CD1c-positive myeloid dendritic cell (primary cell): ENCODE measurements around the gene RNF208.
A peak's percentile ranks its signal among the peaks of the same experiment; 100 is the strongest.
"Not testable (repeated sequence)": the region's sequence is repeated elsewhere in the genome, so short reads cannot be mapped to it uniquely, and the experiment has no call there.

Experiments used
- DNase-seq: peaks from one replicate; pipeline ENCODE4 v3.0.0-alpha.2; 2016; ENCODE audit errors: extremely low spot score

The RNF208 gene

DNA sequence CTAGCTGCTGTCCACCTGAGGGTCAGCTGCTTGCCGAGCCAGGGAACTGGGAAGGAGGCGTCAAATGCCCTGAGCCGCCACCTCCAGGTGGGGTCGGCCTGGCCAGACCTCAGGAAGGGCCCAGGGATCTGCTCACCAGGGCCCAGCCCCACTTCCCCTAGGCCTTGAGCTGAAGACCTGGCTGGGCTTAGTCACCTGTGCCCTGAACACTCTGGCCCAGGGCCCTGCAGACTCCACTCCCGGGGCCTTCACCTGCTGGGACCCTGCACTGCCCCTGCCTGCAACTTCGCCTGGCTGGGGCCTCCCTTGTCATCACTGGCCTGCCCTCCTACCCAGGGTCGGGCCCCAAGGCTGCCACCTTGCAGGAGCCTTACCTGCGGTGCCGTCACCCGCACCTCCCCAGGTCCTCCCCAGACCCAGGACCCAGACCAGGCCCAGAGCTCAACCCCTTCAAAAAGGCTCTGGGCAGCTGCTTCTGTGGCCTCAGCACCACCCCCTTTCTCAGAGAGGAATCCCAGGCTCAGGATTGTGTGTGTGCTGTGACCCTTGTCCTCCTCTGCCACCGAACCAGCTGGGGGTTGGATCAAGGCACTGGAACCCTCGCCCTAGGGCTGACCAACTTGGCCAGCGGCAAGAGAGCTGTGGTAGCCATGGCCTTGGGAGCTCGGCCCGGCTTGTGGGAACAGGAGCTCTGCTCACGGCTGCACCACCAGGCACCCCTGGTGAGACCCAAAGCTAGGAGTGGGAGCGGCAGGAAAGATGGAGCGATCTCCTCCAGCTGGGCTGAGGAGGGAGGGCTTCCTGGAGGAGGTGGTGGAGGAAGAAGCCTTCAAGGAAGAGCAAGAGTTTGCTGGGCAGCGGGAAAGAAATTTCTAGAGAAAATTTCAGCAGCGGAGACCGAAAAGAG is 31.9 kb upstream of the RNF208 start:
- no peak for DNase-seq

DNA sequence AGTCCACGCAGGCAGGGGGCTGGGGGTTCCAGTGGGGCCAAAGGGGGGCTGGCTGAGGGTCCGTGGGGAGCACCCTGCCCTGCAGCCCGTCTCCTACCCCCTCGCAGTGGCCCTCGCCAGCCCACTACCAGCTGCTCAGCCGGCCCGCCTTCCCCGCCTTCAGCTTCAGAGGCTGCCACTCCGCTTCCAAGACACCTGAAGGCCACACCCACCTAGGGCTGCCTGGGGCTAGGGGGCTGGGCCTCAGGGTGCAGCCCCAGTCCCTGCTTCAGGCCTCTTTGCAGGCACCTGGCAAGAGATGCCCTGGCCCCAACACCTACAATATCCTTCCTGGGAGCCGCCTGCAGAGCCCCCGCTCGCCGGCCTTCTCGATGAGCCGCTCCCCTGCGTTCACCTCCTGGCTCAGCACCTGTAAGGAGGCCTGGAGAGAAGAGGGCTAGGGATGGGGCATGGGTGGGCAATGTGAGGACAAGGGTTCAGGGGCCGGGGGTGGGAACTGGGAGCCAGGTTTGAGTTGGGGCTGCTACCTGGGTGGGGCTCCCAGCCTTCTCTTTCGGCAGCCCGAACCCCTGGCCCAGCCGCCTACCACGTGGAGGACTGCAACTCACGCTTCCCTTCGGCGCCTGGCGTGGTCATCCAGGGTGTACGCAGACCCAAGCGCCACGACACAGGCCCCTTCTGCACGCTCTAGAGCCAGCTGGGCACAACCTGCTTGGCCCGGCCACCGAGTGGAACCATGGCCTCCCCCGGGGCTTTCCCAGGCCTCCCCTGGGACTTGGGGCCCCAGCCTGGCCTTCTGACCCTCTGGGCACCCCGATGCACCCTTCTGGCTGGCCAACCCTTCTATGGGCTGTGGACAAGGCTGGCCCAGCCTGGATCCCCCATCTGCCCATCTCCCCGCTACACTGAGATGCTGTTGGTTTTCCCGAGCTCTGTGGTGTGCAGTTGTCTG is 30.8 kb upstream of the RNF208 start:
- no peak for DNase-seq

DNA sequence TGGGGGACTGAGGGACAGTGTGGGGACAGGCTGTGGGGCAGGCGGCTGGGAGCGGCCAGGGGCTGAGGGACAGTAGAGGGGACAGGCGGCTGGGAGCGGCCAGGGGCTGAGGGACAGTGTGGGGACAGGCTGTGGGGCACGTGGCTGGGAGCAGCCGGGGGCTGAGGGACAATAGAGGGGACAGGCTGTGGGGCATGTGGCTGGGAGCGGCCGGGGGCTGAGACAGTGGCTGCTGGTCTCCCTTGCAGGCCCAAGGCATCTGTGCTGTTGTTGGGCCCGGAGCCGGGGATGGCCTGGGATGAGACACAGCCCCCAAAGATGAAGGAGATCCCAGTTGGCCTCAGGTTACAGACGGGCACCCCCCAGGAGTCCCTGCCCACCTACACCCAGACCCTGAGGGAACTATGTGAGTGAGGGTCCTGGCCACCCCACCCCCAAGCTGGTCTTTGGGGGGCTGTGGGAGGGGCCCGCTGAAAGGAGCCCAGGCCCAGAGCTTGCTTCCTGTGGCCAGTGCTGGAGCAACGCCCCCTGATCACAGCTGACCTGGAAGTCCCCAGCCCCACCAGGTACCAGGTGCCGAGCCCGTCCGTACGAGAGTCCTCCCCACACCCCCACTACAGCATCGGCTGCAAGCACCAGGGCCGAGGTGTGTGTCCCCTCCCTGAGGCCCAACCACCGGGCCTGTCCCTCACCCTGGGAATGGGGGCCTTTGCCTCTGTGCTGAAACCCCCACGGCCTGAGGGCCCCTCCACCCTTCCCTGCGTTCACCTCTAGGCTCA is 29.6 kb upstream of the RNF208 start:
- DNase-seq = no peak

DNA sequence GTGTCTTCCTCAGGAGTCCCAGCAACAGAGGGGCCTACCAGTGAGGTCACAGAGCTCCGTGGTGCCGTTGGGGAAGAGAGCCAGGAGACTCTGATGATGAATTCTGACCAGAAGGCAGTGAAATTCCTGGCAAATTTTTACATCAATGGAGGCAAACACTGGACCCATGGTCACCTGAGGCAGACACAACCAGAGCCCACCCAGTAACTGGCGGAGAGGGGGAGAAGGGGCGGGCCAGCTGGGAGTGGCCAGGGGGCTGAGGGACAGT is 29.1 kb upstream of the RNF208 start, which contains the start of gene STPG3:
Gene STPG3 (plus strand): TSS at position 93 of the 268 bp plus-strand sequence. CDS start 1 bp downstream, at position 94.
- DNase-seq = no peak

DNA sequence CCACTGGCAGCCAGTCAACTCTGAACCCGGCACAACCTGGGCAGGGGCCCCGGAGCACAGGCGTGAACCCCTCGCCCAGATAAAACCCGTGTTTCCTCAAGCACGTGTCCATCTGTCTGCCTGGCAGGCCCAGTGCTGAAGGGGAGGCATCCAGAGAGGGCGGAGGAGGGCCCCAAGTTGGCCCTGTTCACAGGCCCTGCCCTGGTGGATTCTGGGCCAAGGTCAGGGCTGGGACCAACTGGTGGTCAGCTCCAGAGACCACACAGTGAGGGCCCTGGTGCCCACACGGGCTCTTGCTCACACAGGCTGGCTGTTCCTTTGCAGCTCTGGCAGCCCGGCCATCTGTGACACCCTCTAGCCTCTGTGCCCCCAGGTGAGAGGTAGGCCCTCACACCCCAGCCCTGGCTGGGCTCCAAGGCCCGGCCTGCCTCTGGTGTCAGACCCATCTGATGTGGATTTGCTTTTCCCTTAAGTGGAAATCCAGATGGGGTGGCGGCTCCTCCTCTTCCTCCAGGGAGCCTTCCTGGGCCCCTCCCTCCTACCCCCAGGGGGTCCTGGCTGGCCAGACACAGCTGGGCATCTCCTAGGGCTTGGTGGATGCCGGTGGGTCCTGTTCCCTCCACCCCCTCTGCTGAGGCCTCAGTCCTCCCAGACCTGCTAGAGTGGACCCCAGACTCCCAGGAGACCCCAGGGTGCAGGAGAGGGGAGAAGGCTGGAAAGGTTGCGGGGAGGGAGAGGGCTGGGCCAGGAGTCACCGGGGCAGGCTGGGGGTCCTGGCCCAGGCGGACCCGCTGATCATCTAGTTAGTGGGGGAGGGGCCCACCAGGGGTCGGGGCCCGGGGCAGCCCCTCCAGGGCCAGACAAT is 28.5 kb upstream of the RNF208 start:
- DNase-seq = no peak

DNA sequence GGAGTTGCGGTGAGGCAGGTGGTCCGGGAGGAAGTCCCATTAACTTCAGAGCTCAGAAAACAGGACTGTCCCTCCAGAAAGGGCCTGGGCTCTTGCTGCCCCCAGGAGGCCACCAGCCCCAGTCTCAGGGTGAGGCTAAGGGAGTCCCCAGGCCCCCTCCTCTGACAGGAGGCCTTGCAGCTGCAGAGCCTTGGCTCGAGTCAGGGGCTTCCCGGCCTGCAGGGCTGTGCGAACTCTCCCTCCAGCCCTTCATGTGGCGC is 25.8 kb upstream of the RNF208 start:
- DNase-seq = no peak

DNA sequence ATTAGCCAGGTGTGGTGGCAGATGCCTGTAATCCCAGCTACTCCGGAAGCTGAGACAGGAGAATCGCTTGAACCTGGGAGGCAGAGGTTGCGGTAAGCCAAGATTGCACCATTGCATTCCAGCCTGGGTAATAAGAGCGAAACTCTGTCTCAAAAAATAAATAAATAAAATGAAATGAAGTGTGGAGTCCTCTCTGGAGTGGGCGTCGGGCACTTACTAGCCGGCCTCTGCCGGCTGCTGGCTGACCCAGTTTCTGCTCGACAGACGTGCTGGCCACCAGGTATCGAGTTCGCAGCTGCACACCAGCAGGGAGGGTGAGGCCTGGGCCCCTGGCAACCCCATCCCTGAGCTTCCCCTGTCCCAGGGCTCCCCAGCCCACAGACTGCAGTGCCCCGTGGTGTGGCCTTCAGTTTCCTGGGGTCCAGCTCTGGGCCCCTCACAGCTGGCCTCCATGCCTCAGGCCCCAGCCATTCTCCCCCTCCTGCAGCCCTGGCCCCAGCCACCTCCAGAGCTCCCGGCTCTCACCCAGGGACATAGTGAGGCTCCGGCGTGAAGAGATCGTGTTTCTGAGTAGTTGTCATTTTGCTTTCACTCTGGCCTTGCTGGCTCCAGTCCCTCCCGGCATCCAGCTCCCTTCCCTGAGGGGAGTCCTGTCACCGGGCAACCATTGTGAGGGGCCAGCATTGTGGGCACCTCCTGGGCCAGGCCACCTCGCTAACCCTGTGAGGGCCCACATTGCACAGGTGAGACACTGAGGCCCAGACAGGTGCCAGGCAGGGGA is 25.3 kb upstream of the RNF208 start:
- DNase-seq = no peak

DNA sequence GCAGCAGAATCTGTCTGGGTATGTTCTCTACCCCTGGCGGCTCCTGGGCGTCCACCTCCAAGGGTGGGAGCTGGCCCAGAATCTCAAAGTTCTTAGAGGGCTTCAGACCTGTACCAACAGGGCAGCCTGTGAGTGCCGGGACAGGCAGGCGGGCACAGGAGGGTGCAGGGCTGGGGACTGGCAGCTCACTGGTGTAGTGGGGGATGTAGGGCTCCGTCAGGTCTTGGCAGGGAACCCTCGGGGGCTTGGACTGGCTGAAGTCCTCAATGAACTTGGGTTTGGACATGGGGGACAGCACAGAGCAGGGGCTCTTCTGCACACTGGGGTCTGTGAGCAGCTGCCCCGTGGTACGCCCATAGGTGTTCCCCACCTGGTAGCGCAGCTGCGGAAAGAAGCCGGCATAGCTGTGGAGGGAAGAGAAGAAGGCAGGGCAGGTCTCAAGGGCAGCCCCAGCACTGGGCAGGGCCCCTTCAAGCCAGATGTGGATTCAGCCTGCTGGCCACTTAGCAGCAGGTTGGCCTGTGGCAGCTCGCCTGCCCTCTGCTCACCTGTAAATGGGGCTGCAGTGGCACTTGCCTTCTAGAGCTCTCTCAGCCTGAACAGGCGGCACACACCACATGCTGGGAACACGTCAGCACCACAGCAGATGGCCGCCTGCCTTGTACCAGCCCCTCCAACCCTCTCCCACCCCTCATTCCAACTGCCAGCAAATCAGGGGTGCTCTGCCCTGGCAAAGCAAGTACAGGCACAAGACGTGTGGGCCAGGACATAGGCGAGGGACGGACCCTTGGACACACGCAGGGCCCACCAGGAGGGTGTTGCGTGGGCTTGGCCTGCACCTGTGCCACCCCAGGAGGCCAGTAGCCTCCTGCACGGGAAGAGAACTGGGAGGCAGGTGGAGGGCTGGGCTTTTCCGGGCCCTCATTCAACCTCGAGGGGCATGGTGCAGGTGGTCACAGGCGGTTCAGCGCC is 23.7 kb upstream of the RNF208 start:
- no peak for DNase-seq

DNA sequence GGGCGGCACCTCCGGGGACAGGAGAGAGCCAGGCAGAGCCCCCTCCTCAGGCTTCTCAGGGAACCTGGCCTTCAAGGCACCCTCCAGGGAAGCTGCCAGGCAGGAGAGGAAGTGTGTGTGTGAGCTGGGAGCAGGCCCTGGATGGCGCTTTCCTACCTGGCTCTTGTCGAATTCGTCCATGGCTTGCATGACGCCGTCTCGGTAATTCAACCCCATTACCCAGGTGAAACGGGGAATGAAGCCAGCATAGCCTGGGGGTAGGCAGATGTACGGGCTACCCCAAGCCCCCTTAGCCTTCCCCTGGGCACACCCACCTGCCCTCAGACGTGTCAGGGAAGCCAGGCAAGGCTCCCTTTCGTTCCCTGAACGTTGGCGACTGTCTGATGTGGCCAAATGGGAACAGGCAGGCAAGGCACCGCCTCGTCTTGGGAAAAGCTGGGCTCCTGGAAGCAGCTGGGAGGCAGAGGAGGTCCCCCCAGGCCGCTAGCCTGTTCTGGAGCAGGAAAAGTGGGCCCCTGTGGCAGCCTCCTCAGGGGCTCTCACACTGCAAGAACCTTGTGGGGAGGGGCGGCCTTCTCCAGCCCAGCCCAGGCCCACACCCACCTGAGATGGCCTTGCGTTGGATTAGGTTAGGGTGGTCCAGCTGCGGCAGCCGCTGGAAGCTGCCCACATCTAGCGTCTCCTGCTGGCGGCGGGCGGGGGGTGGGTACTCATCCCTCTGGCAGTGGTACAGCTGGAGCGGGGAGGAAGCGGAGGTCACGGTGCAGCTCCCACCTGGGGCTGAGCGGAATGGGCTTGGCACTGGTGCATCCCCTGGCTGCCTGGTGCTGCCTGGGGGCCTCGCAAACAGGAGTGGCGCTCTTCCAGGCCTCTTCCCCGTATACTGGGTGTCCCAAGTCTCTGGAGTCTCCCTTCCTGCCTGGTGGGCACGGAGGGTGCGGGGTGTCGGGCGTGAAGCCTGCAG is 22.7 kb upstream of the RNF208 start:
- no peak for DNase-seq

DNA sequence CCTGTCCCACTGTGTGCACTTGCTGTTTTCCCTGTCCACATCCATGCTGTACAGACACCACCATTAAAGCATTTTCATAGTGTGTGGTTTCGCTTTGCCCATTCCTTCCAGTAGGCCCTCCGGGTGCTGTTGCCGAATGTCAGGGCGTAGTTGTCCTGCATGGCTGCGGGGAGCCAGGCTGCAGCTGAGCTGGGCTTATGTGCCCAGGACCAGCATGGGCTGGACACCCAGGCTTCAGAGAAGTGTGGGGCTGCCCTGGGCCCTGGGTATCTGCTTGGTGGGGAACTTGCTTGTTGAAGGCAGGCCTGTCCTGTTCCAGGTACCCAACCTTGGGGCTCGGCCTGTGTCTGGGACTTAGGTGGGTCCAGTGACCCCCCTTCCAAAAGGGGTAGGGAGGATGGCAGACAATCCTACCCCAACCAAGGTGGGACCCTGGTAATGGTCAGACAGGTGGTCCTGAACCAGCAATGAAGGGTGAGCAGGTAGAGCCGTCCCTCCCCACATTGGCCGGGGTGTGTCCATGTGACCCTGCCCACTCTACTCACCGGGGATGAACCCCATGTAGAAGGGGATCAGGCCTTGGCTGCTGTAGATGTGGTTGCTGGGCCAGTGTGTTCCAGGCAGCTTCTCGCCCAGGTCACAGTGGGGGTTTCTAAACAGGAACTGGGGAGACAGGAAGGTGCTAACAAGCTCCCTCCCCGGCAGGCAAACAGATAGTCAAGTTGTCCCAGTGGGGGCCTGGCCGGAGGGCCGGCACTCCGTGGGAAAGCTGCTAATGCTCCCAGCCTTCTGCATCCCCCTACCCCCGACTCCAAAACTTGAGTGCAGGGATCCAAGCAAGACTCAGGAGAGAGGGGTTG is 21.8 kb upstream of the RNF208 start:
- DNase-seq = no peak

DNA sequence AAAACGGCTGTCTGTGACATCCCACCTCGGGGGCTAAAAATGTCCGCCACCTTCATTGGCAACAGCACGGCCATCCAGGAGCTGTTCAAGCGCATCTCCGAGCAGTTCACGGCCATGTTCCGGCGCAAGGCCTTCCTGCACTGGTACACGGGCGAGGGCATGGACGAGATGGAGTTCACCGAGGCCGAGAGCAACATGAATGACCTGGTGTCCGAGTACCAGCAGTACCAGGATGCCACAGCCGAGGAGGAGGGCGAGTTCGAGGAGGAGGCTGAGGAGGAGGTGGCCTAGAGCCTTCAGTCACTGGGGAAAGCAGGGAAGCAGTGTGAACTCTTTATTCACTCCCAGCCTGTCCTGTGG is 21.2 kb upstream of the RNF208 start:
- DNase-seq = not testable (repeated sequence)

DNA sequence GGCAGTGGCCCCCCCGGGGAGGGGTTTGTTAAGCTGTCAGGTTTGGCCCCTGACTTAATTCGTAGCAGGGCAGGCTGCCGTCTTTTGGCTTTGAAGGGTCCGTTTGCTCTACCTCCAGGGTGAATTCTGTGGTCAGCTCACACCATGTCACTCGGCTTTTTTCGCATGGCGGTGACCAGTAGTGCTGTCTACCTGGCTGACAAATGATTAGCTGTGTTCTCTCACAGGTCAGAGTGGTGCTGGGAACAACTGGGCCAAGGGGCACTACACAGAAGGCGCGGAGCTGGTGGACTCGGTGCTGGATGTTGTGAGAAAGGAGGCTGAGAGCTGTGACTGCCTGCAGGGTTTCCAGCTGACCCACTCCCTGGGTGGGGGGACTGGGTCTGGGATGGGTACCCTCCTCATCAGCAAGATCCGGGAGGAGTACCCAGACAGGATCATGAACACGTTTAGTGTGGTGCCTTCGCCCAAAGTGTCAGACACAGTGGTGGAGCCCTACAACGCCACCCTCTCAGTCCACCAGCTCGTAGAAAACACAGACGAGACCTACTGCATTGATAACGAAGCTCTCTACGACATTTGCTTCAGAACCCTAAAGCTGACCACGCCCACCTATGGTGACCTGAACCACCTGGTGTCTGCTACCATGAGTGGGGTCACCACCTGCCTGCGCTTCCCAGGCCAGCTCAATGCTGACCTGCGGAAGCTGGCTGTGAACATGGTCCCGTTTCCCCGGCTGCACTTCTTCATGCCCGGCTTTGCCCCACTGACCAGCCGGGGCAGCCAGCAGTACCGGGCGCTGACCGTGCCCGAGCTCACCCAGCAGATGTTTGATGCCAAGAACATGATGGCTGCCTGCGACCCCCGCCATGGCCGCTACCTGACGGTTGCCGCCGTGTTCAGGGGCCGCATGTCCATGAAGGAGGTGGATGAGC is 20.5 kb upstream of the RNF208 start:
- DNase-seq = no peak

DNA sequence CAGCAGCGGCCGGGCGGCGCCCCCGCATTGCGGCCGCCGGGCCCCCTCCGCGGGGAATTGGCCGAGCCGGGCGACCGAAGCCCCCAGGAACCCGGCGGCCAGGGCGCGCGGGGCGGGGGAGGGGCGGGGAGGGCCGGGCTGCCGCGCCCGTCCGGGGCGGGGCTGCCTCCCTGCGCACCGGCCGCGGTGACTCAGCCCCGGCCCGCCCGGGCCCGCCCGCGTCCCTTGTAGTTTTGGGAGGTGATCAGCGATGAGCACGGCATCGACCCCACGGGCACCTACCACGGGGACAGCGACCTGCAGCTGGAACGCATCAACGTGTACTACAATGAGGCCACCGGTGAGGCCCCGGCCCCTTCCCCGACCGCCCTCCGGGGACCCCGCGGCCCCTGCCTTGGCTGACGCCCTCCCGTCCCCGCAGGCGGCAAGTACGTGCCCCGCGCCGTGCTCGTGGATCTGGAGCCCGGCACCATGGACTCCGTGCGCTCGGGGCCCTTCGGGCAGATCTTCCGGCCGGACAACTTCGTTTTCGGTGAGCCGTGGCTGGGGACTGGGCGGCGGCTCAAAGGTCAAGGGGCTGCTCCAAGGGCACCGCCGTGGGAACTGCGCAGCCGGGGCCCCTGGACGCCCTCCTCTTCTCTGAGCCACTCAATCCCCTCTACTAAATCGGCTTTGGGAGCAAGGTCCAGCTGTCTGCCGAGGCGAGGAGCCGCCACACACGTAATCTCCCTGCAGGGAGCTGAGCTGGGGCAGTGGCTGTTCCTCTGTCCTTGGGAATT is 19.6 kb upstream of the RNF208 start:
- DNase-seq = no peak

DNA sequence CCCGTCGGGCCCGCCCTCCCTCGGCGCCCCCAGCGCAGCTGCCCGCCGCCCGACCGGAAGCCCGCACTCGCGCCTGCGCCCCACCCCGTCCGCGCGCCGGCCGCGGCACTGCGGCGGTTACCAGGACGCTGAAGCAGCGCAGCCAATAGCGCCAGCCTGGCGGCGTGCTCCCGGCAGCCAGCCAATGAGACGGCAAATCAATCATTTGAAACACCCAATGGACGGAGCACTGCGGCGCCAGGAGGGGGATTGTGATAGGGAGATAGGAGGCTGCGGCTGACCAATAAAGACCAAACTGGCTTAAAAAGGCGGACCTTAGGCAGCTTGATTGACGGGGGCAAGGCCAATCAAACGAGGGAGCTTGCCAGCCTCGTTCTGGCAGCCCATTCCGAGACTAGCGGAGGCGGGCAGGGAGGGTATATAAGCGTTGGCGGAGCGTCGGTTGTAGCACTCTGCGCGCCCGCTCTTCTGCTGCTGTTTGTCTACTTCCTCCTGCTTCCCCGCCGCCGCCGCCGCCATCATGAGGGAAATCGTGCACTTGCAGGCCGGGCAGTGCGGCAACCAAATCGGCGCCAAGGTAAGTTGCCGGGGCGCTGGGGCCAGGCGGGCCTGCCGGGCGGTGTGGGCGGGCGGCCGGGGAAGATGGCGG is 18.9 kb upstream of the RNF208 start, which contains the start of gene TUBB4B:
Gene TUBB4B (plus strand): TSS at position 447 of the 649 bp plus-strand sequence. CDS start 74 bp downstream, at position 521.
- peak; percentile 99 for DNase-seq
